Loucy (cell line): ENCODE data around the gene GOLGA6D.
"Not testable (repeated sequence)": the region's sequence is repeated elsewhere in the genome, so short reads cannot be mapped to it uniquely, and the experiment has no call there.

ENCODE experiments used
- H2AFZ ChIP-seq: fragments of 200-600 bp; sonication (generic); 2 replicates; pipeline ENCODE4 v1.6.0; 2016; ENCODE audit warnings: antibody characterized with exemption, mild to moderate bottlenecking, low read length, moderate library complexity
- H3F3A ChIP-seq: fragments of 200-600 bp; 2 replicates; pipeline ENCODE4 v1.6.0; 2016; ENCODE audit warnings: antibody characterized with exemption, low read depth, mild to moderate bottlenecking
- H3K27me3 ChIP-seq: fragments of 200-600 bp; sonication (generic); 2 replicates; pipeline ENCODE4 v1.6.1; 2014; ENCODE audit warnings: low read length, mild to moderate bottlenecking; ENCODE audit not compliant: insufficient read depth, poor library complexity, severe bottlenecking
- H3K36me3 ChIP-seq: fragments of 200-600 bp; sonication (generic); 2 replicates; pipeline ENCODE4 v1.6.1; 2016; ENCODE audit warnings: low read length; ENCODE audit not compliant: insufficient read depth
- H3K4me1 ChIP-seq: fragments of 200-600 bp; sonication (generic); 2 replicates; pipeline ENCODE4 v1.5.1; 2014; ENCODE audit warnings: low read length, mild to moderate bottlenecking; ENCODE audit not compliant: insufficient read depth, poor library complexity, severe bottlenecking
- H3K4me2 ChIP-seq: fragments of 200-600 bp; sonication (generic); 2 replicates; pipeline ENCODE4 v1.6.0; 2014; ENCODE audit warnings: antibody characterized with exemption, low read length, low read depth, mild to moderate bottlenecking; ENCODE audit not compliant: poor library complexity, severe bottlenecking
- H3K4me3 ChIP-seq: fragments of 200-600 bp; sonication (generic); 2 replicates; pipeline ENCODE4 v1.5.1; 2014; ENCODE audit warnings: low read length, mild to moderate bottlenecking, mixed read lengths; ENCODE audit not compliant: poor library complexity, severe bottlenecking
- H3K79me2 ChIP-seq: fragments of 200-600 bp; sonication (generic); 2 replicates; pipeline ENCODE4 v1.6.1; 2014; ENCODE audit warnings: low read length; ENCODE audit not compliant: insufficient read depth
- H3K9ac ChIP-seq: fragments of 200-600 bp; sonication (generic); 2 replicates; pipeline ENCODE4 v1.6.0; 2014; ENCODE audit warnings: mild to moderate bottlenecking, low read depth, low read length, moderate library complexity; ENCODE audit not compliant: poor library complexity, severe bottlenecking
- H3K9me2 ChIP-seq: fragments of 200-600 bp; sonication (generic); replicated peaks from 2 replicates; pipeline ENCODE4 v1.6.1; 2016; ENCODE audit warnings: low read depth, low read length, mixed read lengths
- H3K9me3 ChIP-seq: fragments of 200-600 bp; sonication (generic); 2 replicates; pipeline ENCODE4 v1.6.1; 2014; ENCODE audit warnings: mild to moderate bottlenecking, antibody characterized with exemption, low read length, low read depth; ENCODE audit not compliant: insufficient read depth
- H4K20me1 ChIP-seq: fragments of 200-600 bp; sonication (generic); 2 replicates; pipeline ENCODE4 v1.6.0; 2014; ENCODE audit warnings: antibody characterized with exemption, low read length, mild to moderate bottlenecking; ENCODE audit not compliant: insufficient read depth, poor library complexity, severe bottlenecking
- CTCF ChIP-seq: fragments of 200-600 bp; sonication (generic); conservative IDR thresholded peaks from 2 replicates; pipeline ENCODE4 v1.5.1; 2014; ENCODE audit warnings: mild to moderate bottlenecking, antibody characterized with exemption, low read length
- EZH2phosphoT487 ChIP-seq: fragments of 200-600 bp; IDR thresholded peaks from 2 replicates; pipeline ENCODE4 v1.6.1; 2018; ENCODE audit warnings: antibody characterized with exemption, mild to moderate bottlenecking, moderate library complexity, borderline replicate concordance

Gene GOLGA6D

GRCh38 chr15:75339531-75340240 lies 57.1 kb downstream of the GOLGA6D start:
- TF ChIP-seq EZH2phosphoT487 (no peak), CTCF (no peak)
- H3K4me3 ChIP-seq: no peak overlapping the region
- no peak overlapping the region for H2AFZ ChIP-seq
- no peak overlapping the region for H3K9ac ChIP-seq
- H3K9me3 ChIP-seq: no peaks in the 10 kb centered on the region
- H3K9me2 ChIP-seq: no peaks in the 10 kb centered on the region
- no peak overlapping the region for H3K4me2 ChIP-seq
- no peaks in the 10 kb centered on the region for H3F3A ChIP-seq
- H3K36me3 ChIP-seq: no peaks in the 10 kb centered on the region
- H4K20me1 ChIP-seq: no peaks in the 10 kb centered on the region
- H3K27me3 ChIP-seq: no peaks in the 10 kb centered on the region
- peaks cover 10% of the 10 kb centered on the region for H3K4me1 ChIP-seq
- H3K79me2 ChIP-seq: peaks cover 16% of the 10 kb centered on the region

GRCh38 chr15:75342221-75342620 lies 59.6 kb downstream of the GOLGA6D start:
- no peak for TF ChIP-seq EZH2phosphoT487
- TF ChIP-seq CTCF: no peak
- H4K20me1 ChIP-seq: no peaks in the 10 kb centered on the region

GRCh38 chr15:75343953-75344352 lies 61.3 kb downstream of the GOLGA6D start:
- not testable (repeated sequence) for H3K9me2 ChIP-seq, H3K79me2 ChIP-seq, H3K9ac ChIP-seq, H3K4me3 ChIP-seq, H3K27me3 ChIP-seq, H3K4me1 ChIP-seq, H3F3A ChIP-seq, H3K36me3 ChIP-seq, H3K9me3 ChIP-seq, H3K4me2 ChIP-seq, H2AFZ ChIP-seq, H4K20me1 ChIP-seq

More at GRCh38 chr15:75342221-75342620, 59.6 kb downstream of the GOLGA6D start:
- Histone ChIP-seq H3K9ac (no peak overlapping the region), H3K36me3 (no peaks in the 10 kb centered on the region), H3K4me2 (no peak overlapping the region), H3K27me3 (no peaks in the 10 kb centered on the region), H3K9me3 (no peaks in the 10 kb centered on the region), H2AFZ (no peak overlapping the region), H3K4me3 (no peak overlapping the region), H3K9me2 (no peaks in the 10 kb centered on the region), H3F3A (no peaks in the 10 kb centered on the region; the same call in 1 of the 2 replicates), H3K79me2 (peaks cover under 1% of the 10 kb centered on the region; the same call in 1 of the 2 replicates), H3K4me1 (no peaks in the 10 kb centered on the region)
